SK-N-DZ (cell line): Measurements from ENCODE around the gene LIN7C.
"Not testable (repeated sequence)": the region's sequence is repeated elsewhere in the genome, so short reads cannot be mapped to it uniquely, and the experiment has no call there.

ENCODE experiments used
- DNase-seq: peaks from one replicate; pipeline ENCODE4 v3.0.0-alpha.2; 2015; ENCODE audit warnings: low spot score
- small RNA-seq, 2 experiments: library from RNA; depleted of rRNA; stranded (forward); fragments of <200 nt; gene quantifications; one replicate each; pipeline ENCODE3, GENCODE V24; 2014

Gene LIN7C

DNA sequence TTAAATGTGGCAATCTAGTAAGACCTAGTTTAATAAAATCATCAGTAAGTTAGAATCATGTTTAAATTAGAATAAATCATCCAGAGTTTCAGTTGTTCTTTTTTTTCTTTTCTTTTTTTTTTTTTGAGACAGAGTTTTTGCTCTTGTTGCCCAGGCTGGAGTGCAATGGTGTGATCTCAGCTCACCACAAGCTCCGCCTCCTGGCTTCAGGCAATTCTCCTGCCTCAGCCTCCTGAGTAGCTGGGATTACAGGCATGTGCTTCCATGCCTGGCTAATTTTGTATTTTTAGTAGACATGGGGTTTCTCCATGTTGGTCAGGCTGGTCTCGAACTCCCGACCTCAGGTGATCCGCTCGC is 58.4 kb downstream of the LIN7C start:
- DNase-seq, result not testable (repeated sequence)

DNA sequence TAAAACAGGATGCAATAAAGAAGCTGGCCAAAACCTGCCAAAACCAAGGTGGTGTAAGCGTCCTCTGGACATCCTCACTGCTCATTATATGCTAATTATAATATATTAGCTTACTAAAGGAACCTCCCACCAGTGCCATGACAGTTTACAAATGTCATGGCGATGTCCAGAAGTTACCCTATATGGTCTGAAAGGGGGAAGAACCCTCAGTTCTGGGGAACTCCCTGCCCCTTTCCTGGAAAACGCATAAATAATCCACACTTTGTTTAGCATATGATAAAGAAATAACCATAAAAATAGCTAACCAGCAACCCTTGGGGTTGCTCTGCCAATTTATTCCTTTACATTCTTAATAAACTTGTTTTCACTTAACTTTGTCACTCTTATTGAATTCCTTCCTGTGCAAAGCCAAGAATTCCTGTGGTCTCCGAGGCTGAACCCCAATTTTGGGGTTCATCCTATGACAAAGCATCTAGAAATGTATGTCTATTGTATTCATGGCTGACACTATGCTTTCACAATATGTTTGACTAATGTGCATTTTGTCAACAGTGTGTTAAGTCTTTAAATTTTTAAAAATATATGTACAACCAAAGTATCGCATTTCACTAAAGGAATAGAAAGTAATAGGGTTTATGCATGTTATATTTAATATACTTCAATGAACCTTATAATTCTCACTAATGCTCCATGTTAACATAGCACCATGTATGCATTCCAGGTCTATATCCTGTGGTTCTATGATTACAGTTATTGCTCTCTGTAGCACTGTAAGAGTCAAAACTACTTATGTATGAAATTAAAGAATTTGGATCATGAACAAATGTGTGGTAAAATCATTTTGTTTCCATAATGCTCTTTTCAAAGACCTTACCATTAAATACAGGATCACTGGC is 59.0 kb downstream of the LIN7C start:
- DNase-seq, result no peak

DNA sequence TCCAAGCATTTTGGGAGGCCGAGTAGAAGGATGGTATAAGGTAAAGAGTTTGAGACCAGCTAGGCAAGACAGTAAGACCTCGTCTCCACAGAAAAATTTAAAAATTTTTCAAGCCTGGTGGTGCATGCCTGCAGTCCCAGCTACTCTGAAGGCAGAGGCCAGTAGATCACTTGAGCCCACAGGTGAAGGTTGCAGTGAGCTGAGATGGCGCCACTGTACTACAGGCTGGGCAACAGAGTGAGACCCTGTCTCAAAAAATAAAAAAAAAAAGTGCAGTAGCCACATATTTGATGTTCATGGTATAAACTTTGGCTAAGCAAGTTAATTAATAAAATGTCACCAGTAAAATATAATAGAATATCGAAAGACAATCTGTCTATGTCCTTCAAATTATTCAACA is 60.9 kb downstream of the LIN7C start:
- no peak for DNase-seq

DNA sequence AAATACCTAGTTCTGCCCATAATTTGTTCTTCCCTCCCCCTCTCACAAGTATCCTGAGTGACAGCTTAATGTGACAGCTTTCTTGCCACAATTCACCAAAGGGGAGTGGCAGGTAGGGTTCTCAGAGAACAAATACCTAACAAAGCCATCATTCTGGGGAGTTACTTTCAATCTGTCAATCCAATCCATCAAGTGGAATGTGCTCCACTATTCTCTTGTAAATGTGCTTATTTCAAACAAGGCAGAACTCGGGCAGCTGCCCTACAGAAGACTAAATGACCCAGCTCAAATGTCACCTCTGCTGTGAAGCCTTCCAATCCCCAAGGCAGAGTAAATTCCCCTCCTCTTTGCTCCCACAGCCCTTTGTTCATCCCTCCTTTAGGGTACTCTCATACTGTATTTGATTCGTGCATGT is 61.8 kb downstream of the LIN7C start:
- DNase-seq, result no peak

Small RNA genes within 50 kb of the gene (small RNA-seq; reads per million reads assigned to genes)
- gene AC100771.1 (0 reads per million in 2 experiments), gene MIR8087 (0 reads per million in 2 experiments), gene RNA5SP339 (0 to 0.04 reads per million in 2 experiments)
